Dendritic cell treated with granulocyte-macrophage colony-stimulating factor and Interleukin-4, amounts not matched to agents 40 ng/mL and 50 ng/mL, for 4 days (primary cell): Measurements from ENCODE around the gene TIMM17B.

Source experiments
- H3K27ac Mint-ChIP-seq: one replicate; pipeline ENCODE4 v1.8.0; 2022; ENCODE audit warnings: mild to moderate bottlenecking, mixed read lengths
- H3K27me3 Mint-ChIP-seq: one replicate; pipeline ENCODE4 v1.8.0; 2022; ENCODE audit warnings: mild to moderate bottlenecking, mixed read lengths
- H3K36me3 Mint-ChIP-seq: one replicate; pipeline ENCODE4 v1.8.0; 2022; ENCODE audit warnings: low read depth, mixed read lengths
- H3K4me1 Mint-ChIP-seq: one replicate; pipeline ENCODE4 v1.8.0; 2022; ENCODE audit warnings: low read depth, mixed read lengths
- H3K4me3 Mint-ChIP-seq: one replicate; pipeline ENCODE4 v1.8.0; 2022; ENCODE audit warnings: mild to moderate bottlenecking, moderate library complexity, mixed read lengths
- H3K9me3 Mint-ChIP-seq: one replicate; pipeline ENCODE4 v1.8.0; 2022; ENCODE audit warnings: mixed read lengths
- intact Hi-C: fragments of 100-400 bp; cut with micrococcal nuclease; formaldehyde crosslinking; loops from one replicate; pipeline ENCODE4 v1.15.0; 2022

TIMM17B gene

GRCh38 chrX:48897625-48898306 lies at the start of gene TIMM17B, which contains the start of gene PQBP1:
TSS of gene TIMM17B (minus strand) at chrX:48897768. CDS start at chrX:48897749, 19 bp downstream.
TSS of gene PQBP1 (plus strand) at chrX:48897930. CDS start at chrX:48898510, 580 bp downstream.
- Mint-ChIP-seq H3K27me3 (no peaks in the 10 kb centered on the region), H3K9me3 (no peaks in the 10 kb centered on the region), H3K4me1 (peaks cover 25% of the 10 kb centered on the region), H3K36me3 (peaks cover 63% of the 10 kb centered on the region), H3K4me3 (peak within 1 kb of the TSS; percentile 84), H3K27ac (peak within 1 kb of the TSS; percentile 96)
- intact Hi-C loops, result loop anchor here (2.0 to 5.0 kb wide), 3 partner anchors 60 to 215 kb away; partner anchors contain the start of genes HDAC6, OTUD5 and WAS

- intact Hi-C loops, result loop anchor here (5.0 kb wide), 1 partner anchor 43 kb away; no protein-coding TSS in a partner anchor
- H3K27ac Mint-ChIP-seq, result no peak overlapping the region
- H3K36me3 Mint-ChIP-seq, result peaks cover 76% of the 10 kb centered on the region
- no peaks in the 10 kb centered on the region for H3K27me3 Mint-ChIP-seq
- H3K4me1 Mint-ChIP-seq, result peaks cover 39% of the 10 kb centered on the region
- no peak overlapping the region for H3K4me3 Mint-ChIP-seq
- H3K9me3 Mint-ChIP-seq, result no peaks in the 10 kb centered on the region
Measured at GRCh38 chrX:48945517-48946348, 48.2 kb upstream of the TIMM17B start.

- no peaks in the 10 kb centered on the region for H3K9me3 Mint-ChIP-seq
- H3K4me1 Mint-ChIP-seq, result peaks cover 60% of the 10 kb centered on the region
- peaks cover 78% of the 10 kb centered on the region for H3K36me3 Mint-ChIP-seq
- no peak overlapping the region for H3K27ac Mint-ChIP-seq
- no peaks in the 10 kb centered on the region for H3K27me3 Mint-ChIP-seq
- H3K4me3 Mint-ChIP-seq, result no peak overlapping the region
- intact Hi-C loops, result no loop called here
Measured at GRCh38 chrX:48942895-48943294, 45.3 kb upstream of the TIMM17B start.

- Mint-ChIP-seq H3K4me3 (no peak overlapping the region), H3K27ac (no peak overlapping the region), H3K4me1 (peaks cover 71% of the 10 kb centered on the region), H3K9me3 (no peaks in the 10 kb centered on the region), H3K27me3 (no peaks in the 10 kb centered on the region), H3K36me3 (peaks cover 77% of the 10 kb centered on the region)
- intact Hi-C loops, result no loop called here
Measured at GRCh38 chrX:48940404-48940955, 42.9 kb upstream of the TIMM17B start.

- Mint-ChIP-seq H3K36me3 (peaks cover 85% of the 10 kb centered on the region), H3K27me3 (no peaks in the 10 kb centered on the region), H3K4me1 (peaks cover 79% of the 10 kb centered on the region), H3K27ac (peak overlapping the region; percentile 88), H3K9me3 (no peaks in the 10 kb centered on the region), H3K4me3 (no peak overlapping the region)
- intact Hi-C loops, result no loop called here
Measured at GRCh38 chrX:48939524-48940228, 42.1 kb upstream of the TIMM17B start.

- H3K27ac Mint-ChIP-seq, result peak overlapping the region; percentile 88
- H3K9me3 Mint-ChIP-seq, result no peaks in the 10 kb centered on the region
Measured at GRCh38 chrX:48938721-48939425, 41.3 kb upstream of the TIMM17B start.

GRCh38 chrX:48937054-48937907 lies 39.7 kb upstream of the TIMM17B start:
- intact Hi-C loops, result loop anchor here (2.0 kb wide), 1 partner anchor 18 kb away; the partner anchor contains the start of gene PIM2
- Mint-ChIP-seq H3K9me3 (no peaks in the 10 kb centered on the region), H3K27me3 (no peaks in the 10 kb centered on the region), H3K4me3 (peak overlapping the region; percentile 51), H3K36me3 (peaks cover 81% of the 10 kb centered on the region), H3K27ac (peak overlapping the region; percentile 88), H3K4me1 (peaks cover 69% of the 10 kb centered on the region)

More at GRCh38 chrX:48938721-48939425, 41.3 kb upstream of the TIMM17B start:
- Mint-ChIP-seq H3K4me1 (peaks cover 76% of the 10 kb centered on the region), H3K27me3 (no peaks in the 10 kb centered on the region), H3K36me3 (peaks cover 85% of the 10 kb centered on the region), H3K4me3 (no peak overlapping the region)
- intact Hi-C loops, result no loop called here

GRCh38 chrX:48936429-48937053 lies 39.0 kb upstream of the TIMM17B start:
- Mint-ChIP-seq H3K27ac (peak overlapping the region; percentile 88), H3K36me3 (peaks cover 74% of the 10 kb centered on the region), H3K4me1 (peaks cover 62% of the 10 kb centered on the region), H3K4me3 (peak overlapping the region; percentile 51), H3K27me3 (no peaks in the 10 kb centered on the region), H3K9me3 (no peaks in the 10 kb centered on the region)
- intact Hi-C loops, result loop anchor here (2.0 kb wide), 1 partner anchor 18 kb away; the partner anchor contains the start of gene PIM2

- no peaks in the 10 kb centered on the region for H3K27me3 Mint-ChIP-seq
- H3K9me3 Mint-ChIP-seq, result no peaks in the 10 kb centered on the region
- peaks cover 71% of the 10 kb centered on the region for H3K36me3 Mint-ChIP-seq
- intact Hi-C loops, result no loop called here
- H3K27ac Mint-ChIP-seq, result peak overlapping the region; percentile 60
- H3K4me1 Mint-ChIP-seq, result peaks cover 53% of the 10 kb centered on the region
- peak overlapping the region; percentile 26 for H3K4me3 Mint-ChIP-seq
Measured at GRCh38 chrX:48935301-48935670, 37.7 kb upstream of the TIMM17B start.

- intact Hi-C loops, result no loop called here
- Mint-ChIP-seq H3K9me3 (no peaks in the 10 kb centered on the region), H3K27me3 (no peaks in the 10 kb centered on the region), H3K36me3 (peaks cover 71% of the 10 kb centered on the region), H3K4me1 (peaks cover 53% of the 10 kb centered on the region), H3K4me3 (no peak overlapping the region), H3K27ac (peak overlapping the region; percentile 60)
Measured at GRCh38 chrX:48934581-48935300, 37.2 kb upstream of the TIMM17B start.

- H3K4me1 Mint-ChIP-seq, result peaks cover 44% of the 10 kb centered on the region
- H3K4me3 Mint-ChIP-seq, result no peak overlapping the region
- H3K27ac Mint-ChIP-seq, result no peak overlapping the region
- intact Hi-C loops, result no loop called here
- H3K9me3 Mint-ChIP-seq, result no peaks in the 10 kb centered on the region
- H3K36me3 Mint-ChIP-seq, result peaks cover 66% of the 10 kb centered on the region
- H3K27me3 Mint-ChIP-seq, result no peaks in the 10 kb centered on the region
Measured at GRCh38 chrX:48933757-48934156, 36.2 kb upstream of the TIMM17B start.
